ENCODE results near the gene SPNS2. TPM values are rescaled to one million over a fixed set of nuclear protein-coding genes. Genes with fewer than 3 reads are reported as not detected.

The SPNS2 gene
- polyA plus RNA-seq, 1 donor (not counting 4 experiments of a cell fraction or from before 2014, with no cell fraction given): 0.10 TPM

GRCh38 chr17:4516735-4517134 is 18.1 kb downstream of the SPNS2 start:
- no peak for DNase-seq (ENCODE audit: low read depth, low spot score)
- dilution Hi-C loops (cut with MboI; ENCODE audit: extremely low pct_ligation_motif_present, low sequenced_read_pairs): no loop called here
- Histone ChIP-seq H3K79me2 (ENCODE audit: control insufficient read depth, insufficient read depth, low read length) (no peaks in the 10 kb centered on the region), H3K27me3 (ENCODE audit: control insufficient read depth, extremely low read depth, insufficient read depth, low read length) (peaks cover 8% of the 10 kb centered on the region), H3K9me3 (ENCODE audit: control insufficient read depth, low read depth, low read length) (no peaks in the 10 kb centered on the region), H3K9me1 (ENCODE audit: control insufficient read depth, extremely low read depth, insufficient read depth, low read length) (no peaks in the 10 kb centered on the region), H3K27ac (ENCODE audit: control insufficient read depth, insufficient read depth, low read length) (no peak overlapping the region), H4K20me1 (ENCODE audit: control insufficient read depth, extremely low read depth, insufficient read depth, low read length) (no peaks in the 10 kb centered on the region), H3K4me3 (ENCODE audit: control insufficient read depth in 2 of 3, extremely low read depth in 1 of 3, insufficient read depth in 2 of 3, low read depth in 1 of 3, low read length in 3 of 3) (no peak overlapping the region), H2AFZ (ENCODE audit: control insufficient read depth, low read length) (no peak overlapping the region), H3K4me2 (ENCODE audit: control insufficient read depth, extremely low read depth, insufficient read depth, low read depth, low read length) (no peak overlapping the region), H3K4me1 (ENCODE audit: control insufficient read depth, extremely low read depth, insufficient read depth, low read length) (peaks cover 10% of the 10 kb centered on the region), H3K36me3 (ENCODE audit: control insufficient read depth in 2 of 2, extremely low read depth in 1 of 2, insufficient read depth in 2 of 2, low read length in 2 of 2) (no peaks in the 10 kb centered on the region), H3K9ac (ENCODE audit: control insufficient read depth, extremely low read depth, insufficient read depth, low read length) (no peak overlapping the region)
- FAIRE-seq: no peak
- no peak for TF ChIP-seq EZH2 (IDR thresholded peaks at IDR 0.05; ENCODE audit: low read length)
- TF ChIP-seq CTCF (optimal IDR thresholded peaks at IDR 0.05 in 1 of 3, IDR thresholded peaks at IDR 0.05 in 1 of 3, conservative IDR thresholded peaks at IDR 0.05 in 1 of 3; ENCODE audit: extremely low read depth in 1 of 3, insufficient read depth in 2 of 3, low read length in 3 of 3): no peak

- H3K9me3 ChIP-seq (ENCODE audit: control insufficient read depth, low read depth, low read length): no peaks in the 10 kb centered on the region
- no peak overlapping the region for H2AFZ ChIP-seq (ENCODE audit: control insufficient read depth, low read length)
- no peaks in the 10 kb centered on the region for H3K79me2 ChIP-seq (ENCODE audit: control insufficient read depth, insufficient read depth, low read length)
- dilution Hi-C loops (cut with MboI; ENCODE audit: extremely low pct_ligation_motif_present, low sequenced_read_pairs): no loop called here
- H3K36me3 ChIP-seq (ENCODE audit: control insufficient read depth in 2 of 2, extremely low read depth in 1 of 2, insufficient read depth in 2 of 2, low read length in 2 of 2): no peaks in the 10 kb centered on the region
- H4K20me1 ChIP-seq (ENCODE audit: control insufficient read depth, extremely low read depth, insufficient read depth, low read length): no peaks in the 10 kb centered on the region
- H3K4me3 ChIP-seq (ENCODE audit: control insufficient read depth in 2 of 3, extremely low read depth in 1 of 3, insufficient read depth in 2 of 3, low read depth in 1 of 3, low read length in 3 of 3): no peak overlapping the region
- no peaks in the 10 kb centered on the region for H3K9me1 ChIP-seq (ENCODE audit: control insufficient read depth, extremely low read depth, insufficient read depth, low read length)
- peaks cover 12% of the 10 kb centered on the region for H3K4me1 ChIP-seq (ENCODE audit: control insufficient read depth, extremely low read depth, insufficient read depth, low read length)
- FAIRE-seq (no peak), DNase-seq (ENCODE audit: low read depth, low spot score) (no peak)
- no peak overlapping the region for H3K4me2 ChIP-seq (ENCODE audit: control insufficient read depth, extremely low read depth, insufficient read depth, low read depth, low read length)
- no peak overlapping the region for H3K27ac ChIP-seq (ENCODE audit: control insufficient read depth, insufficient read depth, low read length)
- TF ChIP-seq EZH2 (IDR thresholded peaks at IDR 0.05; ENCODE audit: low read length) (no peak), CTCF (optimal IDR thresholded peaks at IDR 0.05 in 1 of 3, IDR thresholded peaks at IDR 0.05 in 1 of 3, conservative IDR thresholded peaks at IDR 0.05 in 1 of 3; ENCODE audit: extremely low read depth in 1 of 3, insufficient read depth in 2 of 3, low read length in 3 of 3) (no peak)
- no peak overlapping the region for H3K9ac ChIP-seq (ENCODE audit: control insufficient read depth, extremely low read depth, insufficient read depth, low read length)
- peaks cover 4% of the 10 kb centered on the region for H3K27me3 ChIP-seq (ENCODE audit: control insufficient read depth, extremely low read depth, insufficient read depth, low read length)
These were observed 20.2 kb downstream of the SPNS2 start for GRCh38 chr17:4518901-4519300.
